WTC11 (cell line): Measurements from ENCODE around the gene TCF15. TPM values are rescaled to one million over a fixed set of nuclear protein-coding genes. Genes with fewer than 3 reads are reported as not detected.

Experiments
- ATAC-seq: fragments of 200-7000 bp; cut with Tn5 transposase; 2 replicates; pipeline ENCODE4 v1.10.0; 2021; ENCODE audit warnings: mild to moderate bottlenecking, moderate library complexity
- CTCF ChIA-PET: fragments of 300-600 bp; sonication (Branson Sonifier 250); formaldehyde crosslinking; loops from one replicate; lab custom pipeline; 2021; ENCODE audit warnings: antibody characterized with exemption; lab: Charles Lee
- POLR2A ChIA-PET: fragments of 350-600 bp; sonication (Branson Sonifier 250); formaldehyde crosslinking; loops from one replicate; lab custom pipeline; 2021; ENCODE audit warnings: antibody characterized with exemption; lab: Charles Lee
- DNase-seq: peaks from one replicate; pipeline ENCODE4 v3.0.0; 2021; ENCODE audit warnings: low spot score
- H3K27ac Mint-ChIP-seq: 2 replicates; pipeline ENCODE4 v1.8.0; 2021; ENCODE audit warnings: mixed read lengths
- H3K27me3 Mint-ChIP-seq: 2 replicates; pipeline ENCODE4 v1.8.0; 2021; ENCODE audit warnings: low read depth, mild to moderate bottlenecking, moderate library complexity, mixed read lengths
- H3K36me3 Mint-ChIP-seq: 2 replicates; pipeline ENCODE4 v1.8.0; 2021; ENCODE audit warnings: mixed read lengths
- H3K4me1 Mint-ChIP-seq: 2 replicates; pipeline ENCODE4 v1.8.0; 2022; ENCODE audit warnings: mixed read lengths
- H3K4me3 Mint-ChIP-seq: 2 replicates; pipeline ENCODE4 v1.8.0; 2021; ENCODE audit warnings: mild to moderate bottlenecking, moderate library complexity, mixed read lengths
- H3K9me3 Mint-ChIP-seq: 2 replicates; pipeline ENCODE4 v1.8.0; 2021; ENCODE audit warnings: mixed read lengths
- ATF3 ChIP-seq: sonication (generic); formaldehyde crosslinking; conservative IDR thresholded peaks from 2 replicates; pipeline ENCODE4 v1.8.1; 2022; ENCODE audit warnings: mild to moderate bottlenecking, missing genetic modification reagents
- ELF4 ChIP-seq: sonication (generic); formaldehyde crosslinking; IDR thresholded peaks from 2 replicates; pipeline ENCODE4 v1.8.1; 2022; ENCODE audit warnings: low read depth, mild to moderate bottlenecking, moderate library complexity, missing genetic modification reagents
- JUN ChIP-seq: sonication (generic); formaldehyde crosslinking; IDR thresholded peaks from 2 replicates; pipeline ENCODE4 v1.8.0; 2023; ENCODE audit warnings: mild to moderate bottlenecking, missing genetic modification reagents
- NFATC4 ChIP-seq: fragments of 250-450 bp; sonication (Bioruptor Pico); IDR thresholded peaks from 2 replicates; pipeline ENCODE4 v1.9.0; 2021; ENCODE audit warnings: mild to moderate bottlenecking
- PRRX2 ChIP-seq: fragments of 250-450 bp; sonication (Bioruptor Pico); IDR thresholded peaks from 2 replicates; pipeline ENCODE4 v1.8.0; 2021; ENCODE audit warnings: mild to moderate bottlenecking
- RELA ChIP-seq: sonication (generic); formaldehyde crosslinking; IDR thresholded peaks from 2 replicates; pipeline ENCODE4 v1.8.1; 2022; ENCODE audit warnings: missing genetic modification reagents, mild to moderate bottlenecking, borderline replicate concordance
- RORB ChIP-seq: fragments of 250-450 bp; sonication (Bioruptor Pico); IDR thresholded peaks from 2 replicates; pipeline ENCODE4 v1.9.0; 2021; ENCODE audit warnings: mild to moderate bottlenecking
- SP1 ChIP-seq: sonication (generic); formaldehyde crosslinking; conservative IDR thresholded peaks from 2 replicates; pipeline ENCODE4 v1.8.1; 2022; ENCODE audit warnings: missing genetic modification reagents
- TEAD4 ChIP-seq: sonication (generic); formaldehyde crosslinking; IDR thresholded peaks from 2 replicates; pipeline ENCODE4 v1.8.0; 2022; ENCODE audit warnings: mild to moderate bottlenecking, missing genetic modification reagents
- USF2 ChIP-seq: sonication (generic); formaldehyde crosslinking; IDR thresholded peaks from 2 replicates; pipeline ENCODE4 v1.8.1; 2023; ENCODE audit warnings: mild to moderate bottlenecking, missing genetic modification reagents, moderate library complexity
- ZNF263 ChIP-seq: sonication (generic); formaldehyde crosslinking; IDR thresholded peaks from 2 replicates; pipeline ENCODE4 v1.8.1; 2022; ENCODE audit warnings: low read depth, mild to moderate bottlenecking, moderate library complexity, missing genetic modification reagents
- total RNA-seq: library from RNA; stranded (reverse); gene quantifications from 3 replicates; pipeline ENCODE4 v1.2.3, GENCODE V29; 2021
- TF ChIP-seq, protein P1 (sequence below): sonication (generic); formaldehyde crosslinking; IDR thresholded peaks from 2 replicates; pipeline ENCODE4 v1.8.0; 2023; ENCODE audit warnings: missing genetic modification reagents, mild to moderate bottlenecking, borderline replicate concordance
- TF ChIP-seq, protein P2 (sequence below): sonication (generic); formaldehyde crosslinking; IDR thresholded peaks from 2 replicates; pipeline ENCODE4 v1.8.0; 2022; ENCODE audit warnings: mild to moderate bottlenecking, missing genetic modification reagents
- TF ChIP-seq, protein P3 (sequence below): sonication (generic); formaldehyde crosslinking; IDR thresholded peaks from 2 replicates; pipeline ENCODE4 v1.8.1; 2023; ENCODE audit warnings: mild to moderate bottlenecking, missing genetic modification reagents, borderline replicate concordance
- TF ChIP-seq, protein P4 (sequence below): sonication (generic); formaldehyde crosslinking; IDR thresholded peaks from 2 replicates; pipeline ENCODE4 v1.8.0; 2022; ENCODE audit warnings: missing genetic modification reagents
- TF ChIP-seq, protein P5 (sequence below): sonication (generic); formaldehyde crosslinking; IDR thresholded peaks from 2 replicates; pipeline ENCODE4 v1.8.0; 2023; ENCODE audit warnings: missing genetic modification reagents

The TCF15 gene
- total RNA-seq, 1 experiment from 2014 or later: 3.8 TPM

- Mint-ChIP-seq H3K4me3 (no peak overlapping the region), H3K27ac (no peak overlapping the region), H3K9me3 (no peaks in the 10 kb centered on the region; the same call in 1 of the 2 replicates), H3K4me1 (peaks cover 4% of the 10 kb centered on the region; the same call in 1 of the 2 replicates), H3K27me3 (no peaks in the 10 kb centered on the region), H3K36me3 (no peaks in the 10 kb centered on the region)
- ATAC-seq (no peak), DNase-seq (no peak)
- POLR2A ChIA-PET: no interaction called here
- CTCF ChIA-PET: interaction anchor here (1.2 to 1.3 kb wide), 2 partner anchors 14 to 21 kb away, joined by 3 read pairs; no protein-coding TSS in a partner anchor
- TF ChIP-seq ELF4 (no peak), NFATC4 (no peak), SP1 (CRISPR knock-in tag) (no peak), USF2 (CRISPR knock-in tag) (no peak), ATF3 (no peak), RORB (CRISPR knock-in tag) (no peak), TEAD4 (CRISPR knock-in tag) (no peak), JUN (no peak)
- TF ChIP-seq, protein P1, sequence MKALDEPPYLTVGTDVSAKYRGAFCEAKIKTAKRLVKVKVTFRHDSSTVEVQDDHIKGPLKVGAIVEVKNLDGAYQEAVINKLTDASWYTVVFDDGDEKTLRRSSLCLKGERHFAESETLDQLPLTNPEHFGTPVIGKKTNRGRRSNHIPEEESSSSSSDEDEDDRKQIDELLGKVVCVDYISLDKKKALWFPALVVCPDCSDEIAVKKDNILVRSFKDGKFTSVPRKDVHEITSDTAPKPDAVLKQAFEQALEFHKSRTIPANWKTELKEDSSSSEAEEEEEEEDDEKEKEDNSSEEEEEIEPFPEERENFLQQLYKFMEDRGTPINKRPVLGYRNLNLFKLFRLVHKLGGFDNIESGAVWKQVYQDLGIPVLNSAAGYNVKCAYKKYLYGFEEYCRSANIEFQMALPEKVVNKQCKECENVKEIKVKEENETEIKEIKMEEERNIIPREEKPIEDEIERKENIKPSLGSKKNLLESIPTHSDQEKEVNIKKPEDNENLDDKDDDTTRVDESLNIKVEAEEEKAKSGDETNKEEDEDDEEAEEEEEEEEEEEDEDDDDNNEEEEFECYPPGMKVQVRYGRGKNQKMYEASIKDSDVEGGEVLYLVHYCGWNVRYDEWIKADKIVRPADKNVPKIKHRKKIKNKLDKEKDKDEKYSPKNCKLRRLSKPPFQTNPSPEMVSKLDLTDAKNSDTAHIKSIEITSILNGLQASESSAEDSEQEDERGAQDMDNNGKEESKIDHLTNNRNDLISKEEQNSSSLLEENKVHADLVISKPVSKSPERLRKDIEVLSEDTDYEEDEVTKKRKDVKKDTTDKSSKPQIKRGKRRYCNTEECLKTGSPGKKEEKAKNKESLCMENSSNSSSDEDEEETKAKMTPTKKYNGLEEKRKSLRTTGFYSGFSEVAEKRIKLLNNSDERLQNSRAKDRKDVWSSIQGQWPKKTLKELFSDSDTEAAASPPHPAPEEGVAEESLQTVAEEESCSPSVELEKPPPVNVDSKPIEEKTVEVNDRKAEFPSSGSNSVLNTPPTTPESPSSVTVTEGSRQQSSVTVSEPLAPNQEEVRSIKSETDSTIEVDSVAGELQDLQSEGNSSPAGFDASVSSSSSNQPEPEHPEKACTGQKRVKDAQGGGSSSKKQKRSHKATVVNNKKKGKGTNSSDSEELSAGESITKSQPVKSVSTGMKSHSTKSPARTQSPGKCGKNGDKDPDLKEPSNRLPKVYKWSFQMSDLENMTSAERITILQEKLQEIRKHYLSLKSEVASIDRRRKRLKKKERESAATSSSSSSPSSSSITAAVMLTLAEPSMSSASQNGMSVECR (CRISPR knock-in tag): no peak
- TF ChIP-seq, protein P2, sequence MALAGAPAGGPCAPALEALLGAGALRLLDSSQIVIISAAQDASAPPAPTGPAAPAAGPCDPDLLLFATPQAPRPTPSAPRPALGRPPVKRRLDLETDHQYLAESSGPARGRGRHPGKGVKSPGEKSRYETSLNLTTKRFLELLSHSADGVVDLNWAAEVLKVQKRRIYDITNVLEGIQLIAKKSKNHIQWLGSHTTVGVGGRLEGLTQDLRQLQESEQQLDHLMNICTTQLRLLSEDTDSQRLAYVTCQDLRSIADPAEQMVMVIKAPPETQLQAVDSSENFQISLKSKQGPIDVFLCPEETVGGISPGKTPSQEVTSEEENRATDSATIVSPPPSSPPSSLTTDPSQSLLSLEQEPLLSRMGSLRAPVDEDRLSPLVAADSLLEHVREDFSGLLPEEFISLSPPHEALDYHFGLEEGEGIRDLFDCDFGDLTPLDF (CRISPR knock-in tag): no peak
- TF ChIP-seq, protein P3, sequence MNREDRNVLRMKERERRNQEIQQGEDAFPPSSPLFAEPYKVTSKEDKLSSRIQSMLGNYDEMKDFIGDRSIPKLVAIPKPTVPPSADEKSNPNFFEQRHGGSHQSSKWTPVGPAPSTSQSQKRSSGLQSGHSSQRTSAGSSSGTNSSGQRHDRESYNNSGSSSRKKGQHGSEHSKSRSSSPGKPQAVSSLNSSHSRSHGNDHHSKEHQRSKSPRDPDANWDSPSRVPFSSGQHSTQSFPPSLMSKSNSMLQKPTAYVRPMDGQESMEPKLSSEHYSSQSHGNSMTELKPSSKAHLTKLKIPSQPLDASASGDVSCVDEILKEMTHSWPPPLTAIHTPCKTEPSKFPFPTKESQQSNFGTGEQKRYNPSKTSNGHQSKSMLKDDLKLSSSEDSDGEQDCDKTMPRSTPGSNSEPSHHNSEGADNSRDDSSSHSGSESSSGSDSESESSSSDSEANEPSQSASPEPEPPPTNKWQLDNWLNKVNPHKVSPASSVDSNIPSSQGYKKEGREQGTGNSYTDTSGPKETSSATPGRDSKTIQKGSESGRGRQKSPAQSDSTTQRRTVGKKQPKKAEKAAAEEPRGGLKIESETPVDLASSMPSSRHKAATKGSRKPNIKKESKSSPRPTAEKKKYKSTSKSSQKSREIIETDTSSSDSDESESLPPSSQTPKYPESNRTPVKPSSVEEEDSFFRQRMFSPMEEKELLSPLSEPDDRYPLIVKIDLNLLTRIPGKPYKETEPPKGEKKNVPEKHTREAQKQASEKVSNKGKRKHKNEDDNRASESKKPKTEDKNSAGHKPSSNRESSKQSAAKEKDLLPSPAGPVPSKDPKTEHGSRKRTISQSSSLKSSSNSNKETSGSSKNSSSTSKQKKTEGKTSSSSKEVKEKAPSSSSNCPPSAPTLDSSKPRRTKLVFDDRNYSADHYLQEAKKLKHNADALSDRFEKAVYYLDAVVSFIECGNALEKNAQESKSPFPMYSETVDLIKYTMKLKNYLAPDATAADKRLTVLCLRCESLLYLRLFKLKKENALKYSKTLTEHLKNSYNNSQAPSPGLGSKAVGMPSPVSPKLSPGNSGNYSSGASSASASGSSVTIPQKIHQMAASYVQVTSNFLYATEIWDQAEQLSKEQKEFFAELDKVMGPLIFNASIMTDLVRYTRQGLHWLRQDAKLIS (CRISPR knock-in tag): no peak
- TF ChIP-seq, all 79 proteins: peak for 0
Measured at GRCh38 chr20:598133-598850, 11.8 kb downstream of the TCF15 start.

- ChIA-PET POLR2A (no interaction called here), CTCF (interaction anchor here (1.2 to 1.3 kb wide), 2 partner anchors 13 to 20 kb away, joined by 3 read pairs; no protein-coding TSS in a partner anchor)
- H3K4me3 Mint-ChIP-seq: no peak overlapping the region
- no peaks in the 10 kb centered on the region for H3K36me3 Mint-ChIP-seq
- no peak overlapping the region for H3K27ac Mint-ChIP-seq
- DNase-seq (no peak), ATAC-seq (no peak)
- no peaks in the 10 kb centered on the region for H3K27me3 Mint-ChIP-seq
- H3K4me1 Mint-ChIP-seq: peaks cover 4% of the 10 kb centered on the region; the same call in 1 of the 2 replicates
- no peaks in the 10 kb centered on the region; the same call in 1 of the 2 replicates for H3K9me3 Mint-ChIP-seq
- TF ChIP-seq PRRX2 (no peak), RELA (no peak), ZNF263 (CRISPR knock-in tag) (no peak)
- TF ChIP-seq, protein P4, sequence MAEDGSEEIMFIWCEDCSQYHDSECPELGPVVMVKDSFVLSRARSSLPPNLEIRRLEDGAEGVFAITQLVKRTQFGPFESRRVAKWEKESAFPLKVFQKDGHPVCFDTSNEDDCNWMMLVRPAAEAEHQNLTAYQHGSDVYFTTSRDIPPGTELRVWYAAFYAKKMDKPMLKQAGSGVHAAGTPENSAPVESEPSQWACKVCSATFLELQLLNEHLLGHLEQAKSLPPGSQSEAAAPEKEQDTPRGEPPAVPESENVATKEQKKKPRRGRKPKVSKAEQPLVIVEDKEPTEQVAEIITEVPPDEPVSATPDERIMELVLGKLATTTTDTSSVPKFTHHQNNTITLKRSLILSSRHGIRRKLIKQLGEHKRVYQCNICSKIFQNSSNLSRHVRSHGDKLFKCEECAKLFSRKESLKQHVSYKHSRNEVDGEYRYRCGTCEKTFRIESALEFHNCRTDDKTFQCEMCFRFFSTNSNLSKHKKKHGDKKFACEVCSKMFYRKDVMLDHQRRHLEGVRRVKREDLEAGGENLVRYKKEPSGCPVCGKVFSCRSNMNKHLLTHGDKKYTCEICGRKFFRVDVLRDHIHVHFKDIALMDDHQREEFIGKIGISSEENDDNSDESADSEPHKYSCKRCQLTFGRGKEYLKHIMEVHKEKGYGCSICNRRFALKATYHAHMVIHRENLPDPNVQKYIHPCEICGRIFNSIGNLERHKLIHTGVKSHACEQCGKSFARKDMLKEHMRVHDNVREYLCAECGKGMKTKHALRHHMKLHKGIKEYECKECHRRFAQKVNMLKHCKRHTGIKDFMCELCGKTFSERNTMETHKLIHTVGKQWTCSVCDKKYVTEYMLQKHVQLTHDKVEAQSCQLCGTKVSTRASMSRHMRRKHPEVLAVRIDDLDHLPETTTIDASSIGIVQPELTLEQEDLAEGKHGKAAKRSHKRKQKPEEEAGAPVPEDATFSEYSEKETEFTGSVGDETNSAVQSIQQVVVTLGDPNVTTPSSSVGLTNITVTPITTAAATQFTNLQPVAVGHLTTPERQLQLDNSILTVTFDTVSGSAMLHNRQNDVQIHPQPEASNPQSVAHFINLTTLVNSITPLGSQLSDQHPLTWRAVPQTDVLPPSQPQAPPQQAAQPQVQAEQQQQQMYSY (CRISPR knock-in tag): no peak
- TF ChIP-seq, protein P5, sequence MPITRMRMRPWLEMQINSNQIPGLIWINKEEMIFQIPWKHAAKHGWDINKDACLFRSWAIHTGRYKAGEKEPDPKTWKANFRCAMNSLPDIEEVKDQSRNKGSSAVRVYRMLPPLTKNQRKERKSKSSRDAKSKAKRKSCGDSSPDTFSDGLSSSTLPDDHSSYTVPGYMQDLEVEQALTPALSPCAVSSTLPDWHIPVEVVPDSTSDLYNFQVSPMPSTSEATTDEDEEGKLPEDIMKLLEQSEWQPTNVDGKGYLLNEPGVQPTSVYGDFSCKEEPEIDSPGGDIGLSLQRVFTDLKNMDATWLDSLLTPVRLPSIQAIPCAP (CRISPR knock-in tag): no peak
Measured at GRCh38 chr20:597560-597959, 12.5 kb downstream of the TCF15 start.
